GM20431 (cell line): ENCODE results near the gene NSUN6.

ENCODE experiments used
- in situ Hi-C: fragments of 300-500 bp; cut with MseI, MboI; formaldehyde crosslinking; loops from one replicate; pipeline ENCODE4 v1.15.0; 2020; ENCODE audit warnings: low sequenced_read_pairs; ENCODE audit not compliant: unreplicated experiment

NSUN6 gene

DNA sequence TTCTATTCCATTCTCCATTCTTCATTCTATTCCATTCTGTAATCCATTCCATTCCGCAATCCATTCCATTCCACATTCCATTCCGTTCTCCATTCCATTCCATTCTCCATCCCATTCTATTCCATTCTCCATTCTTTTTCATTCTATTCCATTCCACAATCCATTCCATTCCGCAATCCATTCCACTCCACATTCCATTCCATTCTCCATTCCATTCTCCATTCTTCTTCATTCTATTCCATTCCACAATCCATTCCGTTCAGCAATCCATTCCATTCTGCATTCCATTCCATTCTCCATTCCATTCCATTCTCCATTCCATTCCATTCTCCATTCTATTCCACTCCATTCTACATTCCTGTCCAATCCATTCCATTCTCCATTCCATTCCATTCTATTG is 85.2 kb downstream of the NSUN6 start:
- in situ Hi-C loops = no loop called here

DNA sequence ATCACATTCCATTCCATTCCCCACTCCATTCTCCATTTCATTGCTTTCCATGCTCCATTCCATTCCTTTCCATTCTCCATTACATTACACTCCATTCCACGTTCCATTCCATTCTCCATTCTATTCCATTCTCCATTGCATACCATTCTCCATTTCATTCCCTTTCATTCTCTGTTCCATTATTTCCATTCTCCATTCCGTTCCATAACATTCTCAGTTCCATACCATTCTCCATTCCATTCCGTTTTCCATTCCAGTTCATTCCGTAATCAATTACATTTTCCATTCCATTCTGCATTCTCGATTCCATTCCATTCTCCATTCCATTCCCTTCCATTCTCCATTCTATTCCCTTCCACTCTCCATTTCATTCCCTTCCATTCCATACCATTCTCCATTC is 86.4 kb downstream of the NSUN6 start:
- in situ Hi-C loops = no loop called here

DNA sequence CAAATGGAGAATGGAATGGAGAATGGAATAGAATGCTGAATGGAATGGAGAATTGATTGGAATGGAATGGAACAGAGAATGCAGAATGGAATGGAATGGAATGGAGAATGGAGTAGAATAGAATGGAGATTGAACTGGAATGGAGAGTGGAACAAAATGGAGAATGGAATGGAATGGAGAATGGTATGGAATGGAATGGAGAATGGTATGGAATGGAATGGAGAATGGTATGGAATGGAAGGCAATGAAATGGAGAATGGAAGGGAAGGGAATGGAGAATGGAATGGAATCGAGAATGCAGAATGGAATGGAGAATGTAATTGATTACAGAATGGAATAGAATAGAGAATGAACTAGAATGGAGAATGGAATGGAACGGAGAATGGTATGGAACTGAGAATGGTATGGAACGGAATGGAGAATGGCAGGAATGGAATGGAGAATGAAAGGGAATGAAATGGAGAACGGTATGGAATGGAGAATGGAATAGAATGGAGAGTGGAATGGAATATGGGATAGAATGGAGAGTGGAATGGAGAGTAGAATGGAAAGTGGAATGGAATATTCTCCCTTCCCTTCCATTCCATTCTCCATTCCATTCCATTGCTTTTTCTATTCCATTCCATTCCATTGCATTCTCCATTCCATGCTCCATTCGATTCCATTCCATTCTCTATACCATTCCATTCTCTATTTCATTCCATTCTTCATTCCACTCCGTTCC is 88.2 kb downstream of the NSUN6 start:
- in situ Hi-C loops = no loop called here

DNA sequence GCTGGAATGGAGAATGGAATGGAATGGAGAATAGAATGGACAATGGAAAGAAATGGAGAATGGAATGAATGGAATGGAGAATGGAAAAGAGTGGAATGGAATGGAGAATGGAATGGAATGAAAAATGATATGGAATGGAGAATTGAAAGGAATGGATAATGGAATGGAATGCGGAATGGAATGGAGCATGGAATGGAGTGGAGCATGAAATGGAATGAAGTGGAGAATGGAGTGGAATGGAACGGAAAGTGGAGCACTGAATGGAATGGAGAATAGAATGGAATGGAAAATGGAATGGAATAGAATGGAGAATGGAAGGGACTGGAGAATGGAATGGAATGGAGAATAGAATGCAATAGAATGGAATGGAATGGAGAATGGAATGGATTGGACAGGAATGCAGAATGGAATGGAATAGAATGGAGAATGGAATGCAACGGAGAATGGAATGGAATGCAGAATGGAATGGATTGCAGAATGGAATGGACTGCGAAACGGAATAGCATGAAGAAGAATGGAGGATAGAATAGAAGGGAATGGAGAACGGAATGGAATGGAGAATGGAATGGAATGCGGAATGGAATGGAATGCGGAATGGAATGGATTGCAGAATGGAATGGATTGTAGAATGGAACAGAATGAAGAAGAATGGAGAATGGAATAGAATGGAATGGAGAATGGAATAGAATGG is 89.4 kb downstream of the NSUN6 start:
- in situ Hi-C loops = no loop called here

DNA sequence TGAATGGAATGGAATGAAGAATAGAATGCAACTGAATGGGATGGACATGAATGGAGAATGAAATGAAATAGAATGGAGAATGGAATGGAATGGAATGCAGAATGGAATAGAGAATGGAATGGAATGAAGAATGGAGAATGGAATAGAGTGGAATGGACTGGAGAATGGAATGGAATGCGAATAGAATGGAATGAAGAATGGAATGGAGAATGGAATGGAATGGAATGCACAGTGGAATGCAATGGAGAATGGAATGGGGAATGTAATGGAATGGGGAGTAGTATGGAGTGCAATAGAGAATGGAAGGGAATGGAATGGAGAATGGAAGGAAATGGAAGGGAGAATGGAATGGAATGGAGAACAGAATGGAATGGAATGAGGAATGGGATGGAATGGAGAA is 93.4 kb downstream of the NSUN6 start:
- in situ Hi-C loops = no loop called here

DNA sequence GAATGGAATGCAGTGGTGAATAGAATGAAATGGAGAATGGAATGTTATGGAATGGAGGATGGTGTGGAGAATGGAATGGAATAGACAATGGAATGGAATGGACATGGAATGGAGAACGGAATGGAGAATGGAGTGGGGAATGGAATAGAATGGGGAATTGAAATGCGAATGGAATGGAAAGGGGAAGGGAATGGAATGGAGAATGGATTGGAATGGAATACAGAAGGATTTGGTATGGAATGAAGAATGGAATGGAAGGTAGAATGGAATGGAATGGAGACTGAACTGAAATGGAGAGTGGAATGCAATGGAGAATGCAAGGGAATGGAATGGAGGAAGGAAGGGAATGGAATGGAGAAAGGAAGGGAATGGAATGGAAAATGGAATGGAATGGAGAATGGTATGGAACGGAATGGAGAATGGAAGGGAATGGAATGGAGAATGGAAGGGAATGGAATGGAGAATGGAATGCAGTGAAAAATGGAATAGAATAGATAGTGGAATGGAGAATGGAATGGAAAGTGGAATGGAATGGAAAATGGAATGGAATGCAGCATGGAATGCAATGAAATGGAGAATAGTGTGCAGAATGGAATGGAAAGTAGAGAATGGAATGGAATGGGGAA is 94.8 kb downstream of the NSUN6 start:
- in situ Hi-C loops = no loop called here

DNA sequence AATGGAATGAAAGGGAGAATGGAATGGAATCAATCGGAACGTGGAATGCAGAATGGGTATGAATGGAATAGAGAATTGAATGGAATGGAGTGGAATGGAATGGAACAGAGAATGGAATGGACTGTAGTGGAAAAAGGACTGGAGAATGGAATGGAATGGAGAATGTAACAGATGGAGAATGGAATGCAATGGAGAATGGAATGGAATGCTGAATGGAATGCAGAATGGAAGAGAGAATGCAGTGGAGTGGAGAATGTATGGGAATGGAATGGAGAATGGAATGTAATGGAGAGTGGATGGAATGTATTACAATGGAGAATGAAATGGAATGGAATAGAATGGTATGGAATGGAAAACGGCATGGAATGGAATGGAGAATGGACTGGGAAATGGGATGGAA is 96.9 kb downstream of the NSUN6 start:
- in situ Hi-C loops = no loop called here

DNA sequence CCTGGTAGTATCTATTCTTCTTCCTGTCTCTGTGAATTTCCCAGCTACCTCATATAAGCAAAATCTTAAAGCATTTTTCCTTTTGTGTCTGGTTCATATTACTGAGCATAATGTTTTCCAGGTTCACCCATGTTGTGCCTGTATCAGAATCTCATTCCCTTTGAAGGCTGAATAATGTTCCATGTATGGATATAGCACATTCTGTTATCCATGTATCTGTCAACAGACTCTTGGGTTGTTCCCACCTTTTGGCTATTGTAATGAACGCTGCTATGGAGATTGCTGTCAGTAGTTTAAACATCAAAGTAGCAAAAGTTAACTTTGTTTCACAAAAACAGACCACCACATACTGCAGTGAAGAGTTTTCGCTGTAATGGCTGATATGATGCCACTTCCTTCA is 99.9 kb downstream of the NSUN6 start:
- in situ Hi-C loops = no loop called here

DNA sequence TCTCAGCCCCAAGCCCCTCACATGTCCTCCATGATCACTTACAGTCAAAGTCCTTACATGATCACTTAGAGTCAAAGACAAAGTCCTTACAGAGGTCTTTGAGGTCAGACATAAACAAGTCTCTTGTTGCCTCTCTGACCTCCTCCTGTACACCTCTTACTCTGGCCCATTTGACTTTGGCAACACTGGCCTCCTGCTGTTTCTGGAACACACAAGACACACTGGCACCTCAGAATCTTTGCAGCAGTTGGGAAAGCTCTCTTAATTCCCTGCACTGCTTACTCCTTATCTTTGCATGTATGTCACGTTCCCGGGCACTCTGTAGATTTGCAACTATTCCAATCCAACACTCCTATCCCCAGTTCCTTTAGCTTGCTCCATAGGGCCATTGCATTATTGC is 102.3 kb downstream of the NSUN6 start:
- in situ Hi-C loops = no loop called here

DNA sequence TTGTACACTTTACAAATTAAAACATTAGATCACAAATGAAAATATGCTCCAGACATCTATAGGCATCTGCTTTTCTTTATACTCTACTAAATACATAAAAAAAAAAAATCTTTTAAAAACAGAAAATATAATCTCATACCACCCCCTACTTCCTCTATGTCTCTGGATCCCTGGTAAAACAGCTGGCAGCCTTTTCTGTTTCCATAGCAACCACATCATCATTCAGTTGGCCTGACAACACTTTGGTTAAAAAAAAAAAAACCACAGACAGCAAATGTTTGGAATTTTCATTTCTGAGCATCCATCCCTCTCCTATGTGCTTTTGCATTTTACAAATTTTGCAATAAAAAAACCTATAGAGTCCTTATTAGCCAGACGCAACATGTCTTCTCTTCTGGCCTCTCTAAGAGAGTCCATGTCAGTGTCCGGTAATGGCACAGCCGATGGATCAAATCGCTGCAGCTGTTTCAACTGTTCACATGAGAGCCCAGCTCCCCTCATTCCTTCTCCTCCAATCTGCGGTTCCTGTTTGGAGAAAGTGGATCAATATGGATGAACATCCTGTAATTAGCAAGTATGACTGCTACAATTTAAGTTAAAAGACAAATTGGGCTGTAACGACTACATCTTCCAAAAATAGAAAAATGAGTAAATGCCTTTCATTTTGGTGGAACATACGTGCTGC is 105.6 kb downstream of the NSUN6 start:
- in situ Hi-C loops = no loop called here

DNA sequence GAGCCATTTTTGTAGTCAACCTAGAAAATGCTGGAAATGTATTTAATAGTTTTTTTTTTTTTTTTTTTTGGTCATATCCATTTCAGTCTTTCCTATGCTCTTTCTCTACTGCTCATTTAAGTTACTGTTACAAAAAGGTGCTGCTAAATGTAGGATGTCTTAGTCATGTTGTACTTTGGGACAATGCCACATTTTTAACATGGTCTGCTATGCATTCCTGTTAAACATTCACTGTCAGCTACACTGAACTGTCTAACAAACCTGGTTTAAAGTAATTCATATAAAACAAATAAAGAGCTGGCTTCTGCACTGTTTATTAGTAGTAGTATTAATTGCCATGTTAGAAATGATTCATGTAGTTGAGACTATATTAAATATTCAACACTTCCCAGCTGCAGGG is 108.6 kb downstream of the NSUN6 start:
- in situ Hi-C loops = no loop called here

DNA sequence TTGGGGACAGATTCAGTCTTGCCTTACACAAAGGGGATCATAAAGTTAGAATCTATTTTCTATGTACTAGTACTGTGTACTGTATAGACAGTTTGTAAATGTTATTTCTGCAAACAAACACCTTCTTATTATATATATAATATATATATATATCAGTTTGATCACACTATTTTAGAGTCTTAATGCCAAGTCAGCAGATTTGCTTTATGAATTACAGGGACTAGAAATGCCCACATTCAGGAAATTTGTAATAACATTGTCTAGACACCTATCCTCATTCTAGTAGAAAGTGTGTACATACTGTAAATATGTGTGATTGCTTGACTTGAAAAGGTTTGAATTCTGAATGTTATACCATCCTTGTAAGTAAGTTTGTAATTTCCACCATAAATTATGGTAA is 111.2 kb downstream of the NSUN6 start:
- in situ Hi-C loops = no loop called here

DNA sequence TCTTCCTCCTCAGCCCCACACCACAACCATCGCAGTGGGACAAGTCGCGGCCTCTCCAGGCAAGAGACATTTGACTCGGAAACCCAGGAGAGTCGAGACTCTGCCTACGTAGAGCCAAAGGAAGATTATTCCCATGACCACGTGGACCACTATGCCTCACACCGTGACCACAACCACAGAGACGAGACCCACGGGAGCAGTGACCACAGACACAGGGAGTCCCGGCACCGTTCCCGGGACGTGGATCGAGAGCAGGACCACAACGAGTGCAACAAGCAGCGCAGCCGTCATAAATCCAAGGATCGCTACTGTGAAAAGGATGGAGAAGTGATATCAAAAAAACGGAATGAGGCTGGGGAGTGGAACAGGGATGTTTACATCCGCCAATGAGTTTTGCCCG is 112.1 kb downstream of the NSUN6 start:
- in situ Hi-C loops = no loop called here

DNA sequence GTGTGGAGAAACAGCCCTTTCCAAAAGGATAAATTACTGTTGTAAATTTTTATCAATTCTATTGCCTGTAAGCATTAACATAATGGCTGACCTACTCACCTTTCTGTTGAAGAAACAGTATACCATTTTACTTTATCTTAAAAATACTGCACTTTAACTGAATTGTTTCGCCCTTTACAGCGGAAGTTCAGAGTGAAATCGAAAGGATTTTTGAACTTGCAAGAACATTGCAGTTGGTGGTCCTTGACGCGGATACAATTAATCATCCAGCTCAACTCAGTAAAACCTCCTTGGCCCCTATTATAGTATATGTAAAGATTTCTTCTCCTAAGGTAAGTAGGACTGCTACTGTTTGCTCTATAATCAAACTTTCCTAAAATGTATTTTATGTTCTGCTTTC is 117.5 kb downstream of the NSUN6 start:
- in situ Hi-C loops = no loop called here

DNA sequence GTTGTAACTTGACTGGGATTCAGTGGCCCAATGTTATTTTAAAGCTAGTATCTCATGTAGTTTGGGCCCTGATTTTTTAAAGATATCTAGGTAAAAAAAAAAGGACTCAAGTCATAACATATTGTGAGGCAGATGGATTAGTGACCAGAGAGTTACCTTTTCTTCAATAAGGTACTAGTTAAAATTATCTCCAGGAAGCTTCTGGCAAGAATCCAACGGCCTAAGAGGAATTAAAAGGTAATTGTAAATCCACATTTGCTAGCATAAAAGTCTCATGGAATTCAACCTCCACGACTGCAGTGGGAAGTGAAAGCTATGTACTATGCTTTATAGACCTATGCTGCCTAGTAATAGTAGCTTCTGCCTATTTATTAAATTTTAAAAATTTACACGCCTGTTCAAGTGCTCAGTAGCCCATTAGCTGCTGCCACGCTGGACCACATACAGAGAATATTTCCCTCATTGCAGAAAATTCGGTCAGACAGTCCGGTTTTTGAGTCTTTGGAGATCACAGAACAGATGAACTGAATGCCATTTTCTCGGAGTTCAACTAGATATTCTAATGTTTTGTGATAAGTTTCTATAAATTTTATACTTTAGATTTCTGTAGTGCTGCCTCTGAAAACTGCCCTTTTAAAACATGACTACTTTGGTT is 118.4 kb downstream of the NSUN6 start:
- in situ Hi-C loops = no loop called here

DNA sequence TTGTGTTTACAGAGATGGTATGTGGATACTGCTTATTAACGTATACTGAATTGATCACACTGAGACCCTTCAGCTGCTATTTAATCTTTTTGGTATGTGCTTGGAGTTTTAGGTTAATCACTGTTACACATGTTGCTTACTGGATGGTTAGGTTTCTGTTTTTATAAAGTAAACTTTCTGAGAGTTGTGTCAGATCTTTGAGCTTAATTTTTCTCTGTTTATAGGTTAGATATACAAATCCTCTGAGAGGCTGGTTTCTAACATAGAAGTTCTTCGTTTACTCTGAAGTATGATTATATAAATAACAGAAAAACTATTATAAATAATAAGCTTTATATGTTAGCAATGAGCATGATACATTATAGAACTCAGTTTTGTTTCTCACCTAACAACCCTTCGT is 123.1 kb downstream of the NSUN6 start:
- in situ Hi-C loops = no loop called here

DNA sequence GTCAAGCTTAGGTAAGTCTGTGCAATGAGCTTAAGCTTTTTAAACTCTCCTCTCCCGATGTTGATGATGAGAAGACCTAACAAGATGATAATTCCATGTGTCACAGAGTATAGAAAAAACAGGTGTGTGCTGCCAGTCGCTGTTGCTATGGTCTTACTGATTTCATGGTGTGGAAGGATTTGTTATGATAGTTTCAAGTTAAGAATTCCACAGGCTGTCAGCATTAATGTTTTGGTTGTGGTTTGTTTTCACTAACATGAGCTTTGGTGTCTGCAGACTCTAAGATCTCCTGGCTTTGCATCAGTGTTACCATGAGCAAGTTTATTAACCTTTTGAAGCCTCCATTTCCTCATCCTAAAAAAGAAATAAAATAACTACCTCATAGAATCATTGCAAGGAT is 123.7 kb downstream of the NSUN6 start:
- in situ Hi-C loops = no loop called here

DNA sequence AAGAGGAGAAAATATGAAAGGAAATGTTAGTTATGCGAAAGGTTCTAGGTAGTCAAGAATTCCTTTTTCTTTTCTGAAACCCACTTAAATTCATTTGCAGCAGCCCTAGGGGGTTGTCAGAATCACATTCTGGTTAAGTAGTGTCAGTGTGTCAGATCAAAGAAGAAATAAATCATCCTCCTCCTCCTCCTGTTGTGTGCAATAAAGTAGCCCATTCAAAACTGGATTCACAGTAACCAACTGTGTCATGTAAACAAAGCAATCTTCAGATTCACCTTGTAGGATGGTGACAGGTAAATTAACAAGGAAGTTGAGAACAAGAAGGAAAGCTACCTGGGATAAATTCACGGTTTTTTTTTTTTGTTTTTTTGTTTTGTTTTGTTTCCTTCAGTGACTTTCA is 127.5 kb downstream of the NSUN6 start:
- in situ Hi-C loops = no loop called here

DNA sequence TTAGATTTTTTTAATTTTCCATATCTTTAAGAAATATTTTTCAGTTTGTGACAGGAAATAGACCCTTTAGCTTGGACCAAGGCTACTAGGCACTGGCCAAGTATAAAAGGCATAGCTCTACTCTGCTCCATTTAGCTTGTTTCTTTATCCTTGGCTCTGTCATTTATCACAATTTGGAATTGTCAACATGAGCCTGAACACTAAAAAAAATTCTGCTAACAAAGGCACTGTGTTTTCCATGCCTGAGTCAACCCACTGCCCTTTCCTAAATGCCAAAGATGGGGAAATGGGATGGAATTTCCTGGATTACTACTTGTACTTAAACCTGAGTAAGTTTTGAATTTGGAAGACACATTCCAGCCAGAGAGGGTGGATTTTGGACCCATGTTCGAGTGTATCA is 128.4 kb downstream of the NSUN6 start:
- in situ Hi-C loops = no loop called here

DNA sequence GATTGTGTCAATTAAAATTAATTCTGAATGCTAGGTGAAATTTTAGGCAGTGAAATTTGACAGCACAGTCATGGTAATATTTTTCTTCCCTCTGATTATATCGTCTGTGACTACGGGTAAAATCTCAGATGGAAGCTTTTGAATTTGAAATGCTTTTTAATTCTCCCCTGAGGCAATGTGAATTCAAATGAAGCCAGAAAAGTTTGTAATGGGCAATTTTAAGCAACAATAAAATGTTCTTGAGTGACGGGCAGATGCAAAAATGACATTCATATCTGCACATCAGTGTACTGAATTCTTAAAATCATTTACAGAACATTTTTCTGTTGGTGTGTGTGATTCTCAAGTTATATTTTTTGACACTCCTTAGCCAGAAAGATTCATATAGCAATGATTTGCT is 134.5 kb downstream of the NSUN6 start:
- in situ Hi-C loops = no loop called here

DNA sequence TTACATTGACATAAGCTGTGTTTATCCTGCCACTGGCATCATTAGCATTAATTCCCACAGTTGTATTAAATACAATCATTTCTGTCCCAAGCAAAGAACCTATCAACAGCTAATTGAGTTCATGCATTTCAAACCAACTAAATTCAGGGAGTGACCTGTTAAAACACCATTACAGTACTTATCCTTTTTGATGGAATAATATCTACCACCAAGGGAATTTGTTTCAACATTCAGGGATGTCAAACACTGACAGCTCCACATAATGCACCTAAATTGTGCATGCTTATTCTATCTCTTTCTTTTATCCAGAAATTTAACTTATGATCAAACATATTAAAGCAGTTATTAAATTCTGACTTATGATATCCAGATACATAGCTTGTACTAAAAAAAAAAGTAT is 136.8 kb downstream of the NSUN6 start:
- in situ Hi-C loops = no loop called here
